Muscle layer of duodenum (tissue), 2 donors: ENCODE results near the gene PIH1D1.
A peak's percentile ranks its signal among the peaks of the same experiment; 100 is the strongest.

Source experiments
- H3K27ac ChIP-seq: one replicate; pipeline ENCODE4 v1.7.0; 2013; ENCODE audit warnings: mild to moderate bottlenecking, low read length
- H3K27me3 ChIP-seq: one replicate; pipeline ENCODE4 v1.7.0; 2013; ENCODE audit warnings: low read depth, mild to moderate bottlenecking, control low read depth, low read length
- H3K36me3 ChIP-seq, 2 donors: one replicate each; pipeline ENCODE4 v1.7.0; 2013; ENCODE audit warnings: low read length in 2 of 2, control low read depth in 1 of 2, mild to moderate bottlenecking in 1 of 2; ENCODE audit not compliant: insufficient read depth in 2 of 2, control insufficient read depth in 1 of 2
- H3K4me1 ChIP-seq, 2 donors: one replicate each; pipeline ENCODE4 v1.7.0; 2013; ENCODE audit warnings: low read length in 2 of 2, mild to moderate bottlenecking in 2 of 2, control low read depth in 1 of 2, moderate library complexity in 1 of 2; ENCODE audit not compliant: insufficient read depth in 2 of 2, control insufficient read depth in 1 of 2
- H3K4me3 ChIP-seq, 2 donors: one replicate each; pipeline ENCODE4 v1.7.0; 2013; ENCODE audit warnings: low read length in 2 of 2, low read depth in 1 of 2, mild to moderate bottlenecking in 1 of 2
- H3K9me3 ChIP-seq, 2 donors: one replicate each; pipeline ENCODE4 v1.7.0; 2013; ENCODE audit warnings: low read length in 2 of 2, control low read depth in 1 of 2, mild to moderate bottlenecking in 1 of 2; ENCODE audit not compliant: control insufficient read depth in 1 of 2
- donor health status: healthy.

The PIH1D1 gene

DNA sequence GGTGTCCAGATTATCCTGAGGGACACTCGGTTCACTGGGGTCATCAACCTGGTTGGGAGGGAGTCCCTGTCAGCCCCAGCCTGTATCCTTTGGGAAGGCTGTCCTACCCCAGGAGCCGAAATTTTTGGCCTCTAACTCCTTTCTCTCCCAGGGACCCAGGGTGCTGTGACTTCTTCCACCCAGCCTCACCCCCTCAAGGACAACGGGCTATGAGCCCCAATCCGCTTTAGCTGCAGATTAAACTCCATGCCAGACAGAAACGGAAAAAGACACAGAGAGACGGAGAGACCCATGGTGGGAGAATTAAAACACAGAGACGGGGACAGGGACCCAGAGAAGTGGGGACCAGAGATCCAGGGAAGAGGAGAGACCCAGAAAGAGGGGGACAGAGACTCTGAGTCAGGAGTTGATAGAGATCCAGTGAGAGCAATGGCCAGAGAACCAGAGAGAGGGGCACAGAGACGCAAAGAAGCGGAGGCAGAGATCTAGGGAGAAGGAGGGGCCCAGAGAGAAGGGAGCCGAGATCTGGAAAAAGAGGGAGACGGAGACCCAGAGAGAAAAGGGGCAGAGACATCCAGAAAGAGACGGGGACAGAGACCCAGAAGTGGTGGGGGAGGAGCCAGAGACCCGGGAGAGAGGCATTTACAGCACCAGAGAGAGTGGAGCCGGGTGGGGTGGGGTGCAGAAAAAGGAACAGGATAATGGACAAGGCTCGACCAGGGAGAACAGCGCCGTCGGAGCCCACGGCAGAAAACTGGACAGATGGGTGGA is 11.0 kb downstream of the PIH1D1 start:
- Histone ChIP-seq H3K4me3 (peak overlapping the region in 1 of 2 donors; percentile 16), H3K36me3 (no peaks in the 10 kb centered on the region), H3K4me1 (peaks cover 3 to 23% of the 10 kb centered on the region in 2 donors), H3K27ac (no peak overlapping the region), H3K9me3 (no peaks in the 10 kb centered on the region), H3K27me3 (peaks cover 50% of the 10 kb centered on the region)

DNA sequence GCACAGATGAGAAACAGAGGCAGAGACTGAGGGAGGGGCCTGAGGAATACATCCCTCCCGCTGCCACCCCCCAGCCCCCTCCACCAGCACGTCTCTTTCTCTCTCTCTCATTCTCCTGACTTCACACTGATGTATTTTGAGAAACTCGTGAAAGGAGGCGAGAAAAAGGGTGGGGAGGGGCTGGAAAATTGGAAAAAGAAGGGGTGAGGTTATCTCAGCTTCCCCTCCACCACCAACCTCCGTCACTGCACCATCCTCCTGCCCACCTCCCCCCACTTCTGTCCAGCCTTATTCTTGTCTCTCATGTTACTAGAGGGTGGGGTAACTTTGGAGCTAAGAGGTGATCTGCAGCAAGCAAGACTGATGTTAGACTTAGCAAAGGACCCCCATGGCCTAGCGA is 11.8 kb downstream of the PIH1D1 start:
- no peaks in the 10 kb centered on the region for H3K9me3 ChIP-seq
- peaks cover 53% of the 10 kb centered on the region for H3K27me3 ChIP-seq
- no peaks in the 10 kb centered on the region for H3K36me3 ChIP-seq
- H3K4me3 ChIP-seq = no peak overlapping the region
- no peak overlapping the region for H3K27ac ChIP-seq
- peaks cover 3 to 23% of the 10 kb centered on the region in 2 donors for H3K4me1 ChIP-seq

GRCh38 chr19:49438261-49438660 is 13.4 kb downstream of the PIH1D1 start:
- Histone ChIP-seq H3K4me1 (peaks cover 3 to 23% of the 10 kb centered on the region in 2 donors), H3K9me3 (no peaks in the 10 kb centered on the region), H3K4me3 (no peak overlapping the region), H3K36me3 (no peaks in the 10 kb centered on the region), H3K27me3 (peaks cover 62% of the 10 kb centered on the region), H3K27ac (no peak overlapping the region)

DNA sequence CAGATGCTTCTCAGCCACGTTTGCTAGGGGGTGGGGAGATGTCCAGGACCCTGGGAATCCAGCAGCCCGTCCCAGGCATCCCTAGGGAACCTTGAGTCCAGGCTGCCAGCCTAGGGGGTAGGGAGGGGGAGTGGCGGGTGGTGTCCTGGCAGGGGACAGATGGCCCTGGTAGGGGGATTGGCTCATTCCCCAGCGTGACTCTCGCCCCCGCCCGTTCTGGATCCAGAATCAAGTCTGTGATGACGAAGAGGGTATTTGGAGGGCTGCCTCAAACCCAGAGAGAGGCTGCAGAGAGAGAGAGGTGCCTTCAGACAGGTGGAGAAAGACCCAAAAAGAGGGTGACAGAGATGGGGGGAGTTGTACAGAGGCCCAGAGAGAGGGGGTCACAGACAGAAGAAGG is 14.4 kb downstream of the PIH1D1 start:
- peaks cover 3 to 13% of the 10 kb centered on the region in 2 donors for H3K4me1 ChIP-seq
- no peaks in the 10 kb centered on the region for H3K36me3 ChIP-seq
- no peak overlapping the region for H3K27ac ChIP-seq
- H3K27me3 ChIP-seq = peaks cover 63% of the 10 kb centered on the region
- no peak overlapping the region for H3K4me3 ChIP-seq
- H3K9me3 ChIP-seq = no peaks in the 10 kb centered on the region

- H3K4me1 ChIP-seq = peaks cover 0 to 9% of the 10 kb centered on the region in 2 donors
- H3K9me3 ChIP-seq = no peaks in the 10 kb centered on the region
- no peak overlapping the region for H3K27ac ChIP-seq
- H3K36me3 ChIP-seq = no peaks in the 10 kb centered on the region
- H3K27me3 ChIP-seq = peaks cover 61% of the 10 kb centered on the region
- H3K4me3 ChIP-seq = no peak overlapping the region
These were observed 15.1 kb downstream of the PIH1D1 start for GRCh38 chr19:49436381-49437017.

GRCh38 chr19:49435670-49436069 is 15.9 kb downstream of the PIH1D1 start:
- no peaks in the 10 kb centered on the region for H3K9me3 ChIP-seq
- peaks cover 62% of the 10 kb centered on the region for H3K27me3 ChIP-seq
- H3K4me1 ChIP-seq = peaks cover 0 to 6% of the 10 kb centered on the region in 2 donors
- no peaks in the 10 kb centered on the region for H3K36me3 ChIP-seq
- no peak overlapping the region for H3K4me3 ChIP-seq
- no peak overlapping the region for H3K27ac ChIP-seq

DNA sequence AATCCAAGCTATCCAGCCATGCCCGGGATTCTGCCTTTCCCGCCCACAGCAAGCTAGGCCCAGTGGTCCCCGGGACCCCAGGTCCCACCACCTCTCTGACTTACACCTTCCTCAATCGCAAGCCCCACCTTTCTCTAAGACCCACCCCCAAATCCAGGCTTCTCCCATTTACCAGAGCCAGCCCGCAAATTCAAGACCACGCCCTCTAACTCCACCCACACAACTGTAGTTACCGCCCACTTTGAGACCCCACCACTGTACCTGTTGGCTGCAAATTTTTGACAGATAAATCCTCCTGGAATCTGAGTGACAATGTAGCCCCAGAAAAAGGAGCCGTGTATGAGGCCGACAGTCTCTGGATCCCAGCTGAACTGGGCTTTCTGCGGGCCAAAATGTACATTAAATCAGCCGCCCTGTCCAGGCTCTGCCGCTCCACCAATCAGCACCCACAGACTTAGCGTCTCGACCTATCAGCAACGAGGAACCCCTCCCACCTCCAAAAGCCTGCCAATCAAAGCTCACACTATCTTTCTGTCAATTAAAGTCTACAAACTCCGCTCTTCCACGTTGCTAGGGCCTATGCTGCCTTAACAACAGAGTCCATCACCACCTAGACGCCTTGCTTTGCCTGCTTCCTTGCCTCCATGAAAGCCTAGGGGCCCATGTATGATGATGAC is 16.6 kb downstream of the PIH1D1 start:
- H3K27ac ChIP-seq = no peak overlapping the region
- H3K36me3 ChIP-seq = no peaks in the 10 kb centered on the region
- peaks cover 0 to 3% of the 10 kb centered on the region in 2 donors for H3K4me1 ChIP-seq
- no peak overlapping the region for H3K4me3 ChIP-seq
- peaks cover 62% of the 10 kb centered on the region for H3K27me3 ChIP-seq
- H3K9me3 ChIP-seq = no peaks in the 10 kb centered on the region

GRCh38 chr19:49433240-49433901 is 18.2 kb downstream of the PIH1D1 start:
- no peaks in the 10 kb centered on the region for H3K36me3 ChIP-seq
- no peak overlapping the region for H3K4me3 ChIP-seq
- H3K27me3 ChIP-seq = peaks cover 55% of the 10 kb centered on the region
- no peak overlapping the region for H3K27ac ChIP-seq
- H3K9me3 ChIP-seq = no peaks in the 10 kb centered on the region
- H3K4me1 ChIP-seq = peaks cover 0 to 3% of the 10 kb centered on the region in 2 donors

GRCh38 chr19:49432141-49433073 is 19.2 kb downstream of the PIH1D1 start:
- Histone ChIP-seq H3K27ac (no peak overlapping the region), H3K4me3 (no peak overlapping the region), H3K36me3 (no peaks in the 10 kb centered on the region), H3K9me3 (no peaks in the 10 kb centered on the region), H3K27me3 (peaks cover 54% of the 10 kb centered on the region), H3K4me1 (peaks cover 0 to 11% of the 10 kb centered on the region in 2 donors)

DNA sequence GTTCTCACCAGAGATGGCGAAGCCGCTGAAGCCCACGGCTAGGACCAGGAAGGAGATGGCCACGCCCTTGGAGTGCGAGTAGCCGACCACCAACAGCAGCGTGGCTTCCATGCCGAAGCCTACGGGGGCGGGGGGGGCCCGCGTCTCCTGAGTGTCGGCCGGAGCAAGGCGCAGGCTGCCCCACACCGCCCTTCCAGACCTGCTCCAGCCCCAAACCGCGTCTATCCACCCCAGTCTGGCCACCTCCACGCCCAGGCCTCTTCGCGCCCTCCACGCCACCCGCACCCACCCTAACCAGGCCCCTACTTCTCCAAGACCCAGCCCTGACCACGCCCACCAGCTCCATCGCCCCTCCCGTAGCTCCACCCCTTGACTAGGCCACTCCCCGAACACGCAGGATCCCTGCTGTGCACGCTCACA is 20.3 kb downstream of the PIH1D1 start:
- Histone ChIP-seq H3K4me3 (no peak overlapping the region), H3K4me1 (peaks cover 0 to 11% of the 10 kb centered on the region in 2 donors), H3K27ac (no peak overlapping the region), H3K36me3 (no peaks in the 10 kb centered on the region), H3K9me3 (no peaks in the 10 kb centered on the region), H3K27me3 (peaks cover 61% of the 10 kb centered on the region)
